Spleen (tissue), 7 donors: Measurements from ENCODE around the gene CENPL.

Experiments used
- POLR2A ChIP-seq, 3 donors: fragments of 450-650 bp; IDR thresholded peaks; one replicate each; pipeline ENCODE4 v1.5.1; 2017; ENCODE audit warnings: antibody characterized with exemption in 3 of 3, mild to moderate bottlenecking in 1 of 3
- TF ChIP-seq, protein P1 (sequence below), 11 experiments: fragments of 200-600 bp in 7 of 11; fragments of 450-650 bp in 4 of 11; sonication (generic) in 4 of 11; IDR thresholded peaks in 8 of 11; conservative IDR thresholded peaks in 3 of 11; 1 replicate in 7 of 11; 2 replicates in 4 of 11; pipeline versions ENCODE4 v1.4.0 to v1.8.0; 2016 to 2021; ENCODE audit warnings: antibody characterized with exemption in 11 of 11, inconsistent platforms in 4 of 11, mild to moderate bottlenecking in 1 of 11
- donor health status: DM: no; HTN: no; CAD: no; lungs with moderate emphysema.
- donor health status: DM: no; HTN: no; CAD: no.
- donor health status: DM: no; HTN: no; CAD: no.

GRCh38 chr1:173784997-173785396 lies 39.7 kb downstream of the CENPL start:
- no peak for TF ChIP-seq POLR2A (IDR thresholded peaks at IDR 0.05)
- TF ChIP-seq, protein P1, sequence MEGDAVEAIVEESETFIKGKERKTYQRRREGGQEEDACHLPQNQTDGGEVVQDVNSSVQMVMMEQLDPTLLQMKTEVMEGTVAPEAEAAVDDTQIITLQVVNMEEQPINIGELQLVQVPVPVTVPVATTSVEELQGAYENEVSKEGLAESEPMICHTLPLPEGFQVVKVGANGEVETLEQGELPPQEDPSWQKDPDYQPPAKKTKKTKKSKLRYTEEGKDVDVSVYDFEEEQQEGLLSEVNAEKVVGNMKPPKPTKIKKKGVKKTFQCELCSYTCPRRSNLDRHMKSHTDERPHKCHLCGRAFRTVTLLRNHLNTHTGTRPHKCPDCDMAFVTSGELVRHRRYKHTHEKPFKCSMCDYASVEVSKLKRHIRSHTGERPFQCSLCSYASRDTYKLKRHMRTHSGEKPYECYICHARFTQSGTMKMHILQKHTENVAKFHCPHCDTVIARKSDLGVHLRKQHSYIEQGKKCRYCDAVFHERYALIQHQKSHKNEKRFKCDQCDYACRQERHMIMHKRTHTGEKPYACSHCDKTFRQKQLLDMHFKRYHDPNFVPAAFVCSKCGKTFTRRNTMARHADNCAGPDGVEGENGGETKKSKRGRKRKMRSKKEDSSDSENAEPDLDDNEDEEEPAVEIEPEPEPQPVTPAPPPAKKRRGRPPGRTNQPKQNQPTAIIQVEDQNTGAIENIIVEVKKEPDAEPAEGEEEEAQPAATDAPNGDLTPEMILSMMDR (IDR thresholded peaks at IDR 0.05 in 8 of 11, conservative IDR thresholded peaks at IDR 0.05 in 3 of 11) = no peak
